ENCODE results near the gene MXD1. TPM values are rescaled to one million over a fixed set of nuclear protein-coding genes. Genes with fewer than 3 reads are reported as not detected.
"Not testable (repeated sequence)": the region's sequence is repeated elsewhere in the genome, so short reads cannot be mapped to it uniquely, and the experiment has no call there.

Gene MXD1
- total RNA-seq, 1 donor from 2014 or later: 4.8 TPM

- not testable (repeated sequence) for DNase-seq (ENCODE audit: extremely low read depth, low read depth, low spot score)
Measured at GRCh38 chr2:69950671-69951070, 35.8 kb downstream of the MXD1 start.

- no peak for DNase-seq (ENCODE audit: extremely low read depth, low read depth, low spot score)
Measured at GRCh38 chr2:69952336-69953115, 37.6 kb downstream of the MXD1 start.

DNA sequence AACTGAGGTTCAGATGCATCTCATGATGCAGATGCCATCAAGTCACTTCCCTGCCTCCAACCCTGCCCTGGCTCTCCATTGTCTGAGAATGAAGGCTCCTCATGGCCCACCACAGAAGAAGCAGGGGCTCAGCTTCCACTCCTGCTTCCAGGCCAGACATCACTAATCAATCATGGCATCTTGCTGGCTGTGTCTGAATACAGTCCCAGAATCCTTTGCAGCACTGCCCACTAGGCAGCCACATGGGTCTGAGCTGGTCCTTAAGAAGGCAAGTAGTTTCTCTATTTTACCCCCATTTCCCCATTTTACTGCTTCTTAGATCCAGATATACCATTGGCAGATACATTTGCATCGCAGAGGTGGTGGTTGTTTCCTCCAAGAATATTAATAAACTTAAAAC is 39.2 kb downstream of the MXD1 start:
- no peak for DNase-seq (ENCODE audit: extremely low read depth, low read depth, low spot score)

GRCh38 chr2:69955029-69955428 is 40.1 kb downstream of the MXD1 start:
- DNase-seq (ENCODE audit: extremely low read depth, low read depth, low spot score): no peak

GRCh38 chr2:69956475-69956979 is 41.6 kb downstream of the MXD1 start:
- DNase-seq (ENCODE audit: extremely low read depth, low read depth, low spot score): no peak

- no peak for DNase-seq (ENCODE audit: extremely low read depth, low read depth, low spot score)
Measured at GRCh38 chr2:69957965-69958364, 43.1 kb downstream of the MXD1 start.

DNA sequence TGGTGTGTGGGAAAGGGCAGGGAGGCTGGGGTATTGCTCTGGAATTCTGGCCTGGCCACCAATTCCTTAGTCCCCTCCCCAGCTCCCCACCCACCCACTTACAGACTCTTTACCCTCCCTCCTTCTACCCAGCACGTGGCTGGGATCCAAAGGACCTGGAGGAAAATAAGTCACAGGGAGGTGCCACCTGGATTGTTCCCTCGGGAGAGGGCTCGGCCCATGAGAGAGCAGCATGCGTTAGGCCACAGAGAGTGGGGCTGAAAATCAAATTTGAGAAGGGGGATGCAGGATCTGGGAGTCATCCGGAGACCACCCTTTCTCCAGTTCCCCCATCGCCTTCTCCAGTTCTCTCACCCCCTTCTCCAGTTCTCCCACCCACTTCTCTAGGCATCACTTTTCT is 43.6 kb downstream of the MXD1 start:
- DNase-seq (ENCODE audit: extremely low read depth, low read depth, low spot score): no peak

GRCh38 chr2:69959425-69959824 is 44.5 kb downstream of the MXD1 start:
- DNase-seq (ENCODE audit: extremely low read depth, low read depth, low spot score): no peak

- DNase-seq (ENCODE audit: extremely low read depth, low read depth, low spot score): no peak
Measured at GRCh38 chr2:69960821-69961220, 45.9 kb downstream of the MXD1 start.

- DNase-seq (ENCODE audit: extremely low read depth, low read depth, low spot score): no peak
Measured at GRCh38 chr2:69961496-69961895, 46.6 kb downstream of the MXD1 start, which contains the start of gene ASPRV1. Gene ASPRV1, minus strand, starts transcription at chr2:69961631. Its CDS starts 195 bp downstream, at chr2:69961436.

- no peak for DNase-seq (ENCODE audit: extremely low read depth, low read depth, low spot score)
Measured at GRCh38 chr2:69962986-69963730, 48.2 kb downstream of the MXD1 start.

- no peak for DNase-seq (ENCODE audit: extremely low read depth, low read depth, low spot score)
Measured at GRCh38 chr2:69964353-69964841, 49.5 kb downstream of the MXD1 start.

- DNase-seq (ENCODE audit: extremely low read depth, low read depth, low spot score): no peak
Measured at GRCh38 chr2:69965756-69966445, 51.0 kb downstream of the MXD1 start.

- no peak for DNase-seq (ENCODE audit: extremely low read depth, low read depth, low spot score)
Measured at GRCh38 chr2:69966496-69966895, 51.6 kb downstream of the MXD1 start.

DNA sequence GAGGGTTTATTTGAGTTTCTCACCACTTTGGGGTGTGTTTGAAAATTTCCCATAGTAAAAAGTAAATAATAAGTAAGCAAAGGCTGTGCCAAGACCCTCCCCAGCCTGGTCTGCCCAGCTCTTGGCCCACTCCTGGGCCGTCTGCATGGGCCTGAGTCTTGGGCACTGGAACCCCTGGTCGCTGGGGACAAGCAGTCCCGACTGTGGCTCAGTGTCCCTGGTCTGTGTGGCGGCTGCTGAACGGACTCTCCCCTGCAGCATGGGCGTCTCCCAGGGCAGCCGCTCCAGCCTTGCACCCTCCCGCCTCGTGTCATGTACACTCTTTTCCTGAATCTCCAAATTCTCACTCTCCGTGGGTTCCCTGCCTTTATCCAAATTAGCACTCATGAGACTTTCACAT is 53.7 kb downstream of the MXD1 start:
- DNase-seq (ENCODE audit: extremely low read depth, low read depth, low spot score): no peak

- DNase-seq (ENCODE audit: extremely low read depth, low read depth, low spot score): no peak
Measured at GRCh38 chr2:69969126-69969983, 54.4 kb downstream of the MXD1 start.

GRCh38 chr2:69969991-69970390 is 55.1 kb downstream of the MXD1 start:
- DNase-seq (ENCODE audit: extremely low read depth, low read depth, low spot score): no peak

- DNase-seq (ENCODE audit: extremely low read depth, low read depth, low spot score): no peak
Measured at GRCh38 chr2:69972822-69973221, 57.9 kb downstream of the MXD1 start.

- DNase-seq (ENCODE audit: extremely low read depth, low read depth, low spot score): no peak
Measured at GRCh38 chr2:69973335-69973735, 58.4 kb downstream of the MXD1 start.

Data from glomerular endothelial cell (primary cell).